DOHH2 (cell line): ENCODE results near the gene B3GALT5.

Source experiments
- H3F3A ChIP-seq: fragments of 200-600 bp; sonication (generic), shearing (Covaris generic); 2 replicates; pipeline ENCODE4 v1.6.0; 2016; ENCODE audit warnings: antibody characterized with exemption, mild to moderate bottlenecking; ENCODE audit not compliant: control insufficient read depth, insufficient read depth
- H3K27ac ChIP-seq: fragments of 200-600 bp; sonication (generic); 2 replicates; pipeline ENCODE4 v1.5.1; 2014; ENCODE audit warnings: low read depth, mild to moderate bottlenecking, low read length, moderate library complexity
- H3K27me3 ChIP-seq: fragments of 200-600 bp; sonication (generic); 2 replicates; pipeline ENCODE4 v1.6.1; 2014; ENCODE audit warnings: mild to moderate bottlenecking, low read length, mixed read lengths; ENCODE audit not compliant: control insufficient read depth
- H3K36me3 ChIP-seq: fragments of 200-600 bp; sonication (generic); 2 replicates; pipeline ENCODE4 v1.6.1; 2014; ENCODE audit warnings: mild to moderate bottlenecking, low read length, moderate library complexity, mixed read lengths; ENCODE audit not compliant: control insufficient read depth
- H3K4me1 ChIP-seq: fragments of 200-600 bp; sonication (generic); 2 replicates; pipeline ENCODE4 v1.6.1; 2014; ENCODE audit warnings: mild to moderate bottlenecking, low read length, mixed read lengths; ENCODE audit not compliant: control insufficient read depth
- H3K4me2 ChIP-seq: fragments of 200-600 bp; sonication (generic); 2 replicates; pipeline ENCODE4 v1.6.0; 2014; ENCODE audit warnings: mild to moderate bottlenecking, low read length, moderate library complexity
- H3K4me3 ChIP-seq: fragments of 200-600 bp; sonication (generic); 2 replicates; pipeline ENCODE4 v1.5.1; 2014; ENCODE audit warnings: mild to moderate bottlenecking, low read length, mixed read lengths
- H3K79me2 ChIP-seq: fragments of 200-600 bp; sonication (generic); 2 replicates; pipeline ENCODE4 v1.6.1; 2014; ENCODE audit warnings: mild to moderate bottlenecking, low read length, mixed read lengths; ENCODE audit not compliant: control insufficient read depth
- H3K9me2 ChIP-seq: fragments of 200-600 bp; sonication (generic); replicated peaks from 2 replicates; pipeline ENCODE4 v1.6.1; 2014; ENCODE audit warnings: mild to moderate bottlenecking, low read length, mixed read lengths; ENCODE audit not compliant: control insufficient read depth
- H3K9me3 ChIP-seq: fragments of 200-600 bp; sonication (generic); 2 replicates; pipeline ENCODE4 v1.6.1; 2014; ENCODE audit warnings: antibody characterized with exemption, low read length, mixed read lengths; ENCODE audit not compliant: control insufficient read depth, insufficient read depth
- H4K20me1 ChIP-seq: fragments of 200-600 bp; sonication (generic); 2 replicates; pipeline ENCODE4 v1.6.0; 2014; ENCODE audit warnings: low read depth, mild to moderate bottlenecking, antibody characterized with exemption, low read length, moderate library complexity; ENCODE audit not compliant: control insufficient read depth, insufficient read depth
- EZH2phosphoT487 ChIP-seq: fragments of 200-600 bp; sonication (generic); IDR thresholded peaks from 2 replicates; pipeline ENCODE4 v1.6.1; 2017; ENCODE audit warnings: borderline replicate concordance, mild to moderate bottlenecking, antibody characterized with exemption, low read length, moderate library complexity, mixed read lengths
- TF ChIP-seq, protein P1 (sequence below): fragments of 200-600 bp; sonication (generic); IDR thresholded peaks from one replicate; pipeline ENCODE4 v1.5.1; 2014; ENCODE audit warnings: antibody characterized with exemption, mild to moderate bottlenecking, low read depth, low read length; ENCODE audit not compliant: poor library complexity, severe bottlenecking

Gene B3GALT5

DNA sequence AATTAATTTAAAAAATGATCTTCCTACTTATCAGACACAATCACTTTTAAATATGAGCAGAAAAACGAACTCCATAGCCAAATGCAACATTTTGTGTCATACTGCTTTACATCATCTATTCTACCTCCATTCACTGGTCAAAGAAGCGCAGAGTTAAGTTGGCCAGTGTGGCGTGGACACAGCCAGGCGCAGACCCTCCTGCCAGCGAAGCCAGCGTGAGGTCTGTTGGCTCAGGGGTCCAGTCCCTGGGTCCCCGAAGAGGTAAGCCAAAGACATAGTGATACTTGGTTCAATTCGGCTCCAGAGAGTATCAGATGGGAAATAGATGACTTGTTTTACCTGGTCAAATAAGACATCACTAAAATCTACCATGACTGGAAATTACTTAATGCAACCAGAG, 59.2 kb downstream of the B3GALT5 start:
- Histone ChIP-seq H3K4me3 (no peak overlapping the region), H3K36me3 (no peaks in the 10 kb centered on the region), H3K4me1 (no peaks in the 10 kb centered on the region), H4K20me1 (no peaks in the 10 kb centered on the region), H3K9me3 (no peaks in the 10 kb centered on the region), H3K79me2 (no peaks in the 10 kb centered on the region), H3F3A (no peaks in the 10 kb centered on the region), H3K27ac (no peak overlapping the region), H3K27me3 (peaks cover 11% of the 10 kb centered on the region), H3K9me2 (no peaks in the 10 kb centered on the region), H3K4me2 (no peak overlapping the region)
- no peak for TF ChIP-seq EZH2phosphoT487
- TF ChIP-seq, protein P1, sequence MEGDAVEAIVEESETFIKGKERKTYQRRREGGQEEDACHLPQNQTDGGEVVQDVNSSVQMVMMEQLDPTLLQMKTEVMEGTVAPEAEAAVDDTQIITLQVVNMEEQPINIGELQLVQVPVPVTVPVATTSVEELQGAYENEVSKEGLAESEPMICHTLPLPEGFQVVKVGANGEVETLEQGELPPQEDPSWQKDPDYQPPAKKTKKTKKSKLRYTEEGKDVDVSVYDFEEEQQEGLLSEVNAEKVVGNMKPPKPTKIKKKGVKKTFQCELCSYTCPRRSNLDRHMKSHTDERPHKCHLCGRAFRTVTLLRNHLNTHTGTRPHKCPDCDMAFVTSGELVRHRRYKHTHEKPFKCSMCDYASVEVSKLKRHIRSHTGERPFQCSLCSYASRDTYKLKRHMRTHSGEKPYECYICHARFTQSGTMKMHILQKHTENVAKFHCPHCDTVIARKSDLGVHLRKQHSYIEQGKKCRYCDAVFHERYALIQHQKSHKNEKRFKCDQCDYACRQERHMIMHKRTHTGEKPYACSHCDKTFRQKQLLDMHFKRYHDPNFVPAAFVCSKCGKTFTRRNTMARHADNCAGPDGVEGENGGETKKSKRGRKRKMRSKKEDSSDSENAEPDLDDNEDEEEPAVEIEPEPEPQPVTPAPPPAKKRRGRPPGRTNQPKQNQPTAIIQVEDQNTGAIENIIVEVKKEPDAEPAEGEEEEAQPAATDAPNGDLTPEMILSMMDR = no peak

DNA sequence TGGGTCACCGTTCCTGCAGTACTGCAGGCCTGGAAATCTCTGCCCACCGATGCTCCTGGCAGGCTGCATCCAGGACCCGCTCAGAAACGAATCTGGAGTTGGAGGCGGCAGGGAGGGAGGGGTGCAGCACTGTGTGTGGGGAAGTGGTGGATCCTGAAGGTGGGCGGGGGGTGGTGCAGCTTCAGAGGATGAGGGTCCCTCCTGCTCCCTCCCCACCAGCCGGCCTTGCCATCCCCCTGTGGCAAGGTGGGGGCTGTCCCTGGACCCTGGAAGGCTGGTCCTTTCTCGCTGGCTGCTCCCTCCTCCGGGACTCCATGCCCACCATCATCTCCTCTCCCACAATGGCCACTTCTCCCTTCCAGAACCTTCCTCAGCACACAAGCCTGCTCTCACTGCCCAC, 60.4 kb downstream of the B3GALT5 start:
- Histone ChIP-seq H3K27me3 (peaks cover 11% of the 10 kb centered on the region), H3K4me1 (no peaks in the 10 kb centered on the region), H4K20me1 (no peaks in the 10 kb centered on the region), H3K4me3 (no peak overlapping the region), H3K36me3 (no peaks in the 10 kb centered on the region), H3K4me2 (no peak overlapping the region), H3K79me2 (no peaks in the 10 kb centered on the region), H3K27ac (no peak overlapping the region), H3K9me2 (no peaks in the 10 kb centered on the region), H3F3A (no peaks in the 10 kb centered on the region), H3K9me3 (no peaks in the 10 kb centered on the region)
- TF ChIP-seq, protein P1 = no peak
- TF ChIP-seq EZH2phosphoT487 = no peak

DNA sequence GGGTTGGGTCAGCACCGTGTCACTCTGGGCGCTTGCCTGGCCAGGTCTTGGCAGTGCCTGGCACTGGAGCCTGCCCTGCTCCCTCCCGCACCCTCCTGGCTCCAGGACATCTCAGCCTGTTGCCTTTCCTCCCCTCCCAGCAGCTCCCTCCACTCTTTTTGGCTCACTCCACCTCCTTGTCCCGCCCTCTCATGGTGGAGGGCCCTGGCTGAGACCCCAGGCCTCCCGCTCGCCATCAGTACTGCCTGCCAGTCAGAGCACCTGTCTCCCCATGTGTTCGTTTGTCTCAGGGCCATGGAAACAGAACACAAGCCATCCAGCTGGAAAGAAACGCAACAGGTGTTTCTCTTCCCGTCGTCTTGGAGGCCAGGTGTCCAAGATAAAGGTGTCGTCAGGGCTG, 61.0 kb downstream of the B3GALT5 start:
- Histone ChIP-seq H3K4me2 (no peak overlapping the region), H3K79me2 (no peaks in the 10 kb centered on the region), H3K4me1 (no peaks in the 10 kb centered on the region), H3K27me3 (peaks cover 11% of the 10 kb centered on the region), H4K20me1 (no peaks in the 10 kb centered on the region), H3K36me3 (no peaks in the 10 kb centered on the region), H3K4me3 (no peak overlapping the region), H3K9me3 (no peaks in the 10 kb centered on the region), H3F3A (no peaks in the 10 kb centered on the region), H3K9me2 (no peaks in the 10 kb centered on the region), H3K27ac (no peak overlapping the region)
- TF ChIP-seq EZH2phosphoT487 = no peak
- TF ChIP-seq, protein P1 = no peak

DNA sequence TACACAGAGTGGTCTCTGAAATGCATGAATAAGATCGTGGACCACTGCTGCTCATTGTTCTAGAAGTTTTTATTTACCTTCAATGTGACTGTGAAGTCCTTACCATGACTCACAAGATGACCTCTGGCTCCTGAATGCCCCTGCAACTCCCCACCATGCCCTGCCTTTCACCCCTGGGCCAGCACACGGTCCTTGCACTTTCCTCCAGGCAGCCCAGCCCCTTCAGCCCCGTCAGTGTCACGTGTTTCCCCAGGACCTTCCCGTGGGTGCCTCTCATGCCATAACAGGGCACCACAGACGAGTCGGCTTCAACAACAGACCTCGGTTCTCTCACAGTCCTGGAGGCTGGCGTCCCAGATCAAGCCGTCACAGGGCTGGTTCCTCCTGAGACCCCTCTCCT, 62.1 kb downstream of the B3GALT5 start:
- Histone ChIP-seq H4K20me1 (no peaks in the 10 kb centered on the region), H3K36me3 (no peaks in the 10 kb centered on the region), H3K27me3 (peaks cover 11% of the 10 kb centered on the region), H3K9me3 (no peaks in the 10 kb centered on the region), H3K27ac (no peak overlapping the region), H3K79me2 (no peaks in the 10 kb centered on the region), H3F3A (no peaks in the 10 kb centered on the region), H3K9me2 (no peaks in the 10 kb centered on the region), H3K4me3 (no peak overlapping the region), H3K4me1 (no peaks in the 10 kb centered on the region), H3K4me2 (no peak overlapping the region)
- TF ChIP-seq EZH2phosphoT487 = no peak
- TF ChIP-seq, protein P1 = no peak
